G401.6 (cell line): Measurements from ENCODE around the gene GRIP2.

Experiments used
- FAIRE-seq: peaks from 2 replicates; lab custom pipeline; 2012; peaks lifted over from hg19 to GRCh38; lab: Jason Lieb, UNC

GRIP2 gene

GRCh38 chr3:14561051-14561960 is 21.2 kb upstream of the GRIP2 start:
- FAIRE-seq: no peak

- no peak for FAIRE-seq
These were observed 20.0 kb upstream of the GRIP2 start for GRCh38 chr3:14560110-14560509.

- no peak for FAIRE-seq
These were observed 17.9 kb upstream of the GRIP2 start for GRCh38 chr3:14558029-14558428.

- FAIRE-seq: no peak
These were observed 15.7 kb upstream of the GRIP2 start for GRCh38 chr3:14555835-14556234.

- no peak for FAIRE-seq
These were observed 14.6 kb upstream of the GRIP2 start for GRCh38 chr3:14554715-14555114.

- no peak for FAIRE-seq
These were observed 13.7 kb upstream of the GRIP2 start for GRCh38 chr3:14553871-14554270.

GRCh38 chr3:14552717-14553116 is 12.6 kb upstream of the GRIP2 start:
- FAIRE-seq: no peak

GRCh38 chr3:14552041-14552648 is 12.0 kb upstream of the GRIP2 start:
- FAIRE-seq: no peak

GRCh38 chr3:14550651-14551611 is 10.8 kb upstream of the GRIP2 start:
- no peak for FAIRE-seq

GRCh38 chr3:14550181-14550580 is 10.0 kb upstream of the GRIP2 start:
- no peak for FAIRE-seq

- no peak for FAIRE-seq
These were observed 9.2 kb upstream of the GRIP2 start for GRCh38 chr3:14549256-14549919.

GRCh38 chr3:14548321-14548729 is 8.2 kb upstream of the GRIP2 start:
- FAIRE-seq: no peak

- FAIRE-seq: no peak
These were observed 7.6 kb upstream of the GRIP2 start for GRCh38 chr3:14547693-14548092.

GRCh38 chr3:14546041-14546440 is 5.9 kb upstream of the GRIP2 start:
- FAIRE-seq: no peak

- FAIRE-seq: no peak
These were observed 5.1 kb upstream of the GRIP2 start for GRCh38 chr3:14545251-14545635.

GRCh38 chr3:14544282-14545250 is 4.4 kb upstream of the GRIP2 start:
- no peak for FAIRE-seq

- no peak for FAIRE-seq
These were observed 3.3 kb upstream of the GRIP2 start for GRCh38 chr3:14543446-14543845.

- FAIRE-seq: no peak
These were observed 2.5 kb upstream of the GRIP2 start for GRCh38 chr3:14542656-14543055.

GRCh38 chr3:14541646-14542045 is 1.5 kb upstream of the GRIP2 start:
- FAIRE-seq: no peak

- FAIRE-seq: no peak
These were observed 761 bp upstream of the GRIP2 start for GRCh38 chr3:14540821-14541385.

GRCh38 chr3:14539384-14539741 is 779 bp downstream of the GRIP2 start:
- no peak for FAIRE-seq
